Fibroblast of skin of right biceps (primary cell): ENCODE results near the gene MVP.
"Not testable (repeated sequence)": the region's sequence is repeated elsewhere in the genome, so short reads cannot be mapped to it uniquely, and the experiment has no call there.

Source experiments
- DNase-seq: peaks from one replicate; pipeline ENCODE4 v3.0.0-alpha.2; 2013

MVP gene

DNA sequence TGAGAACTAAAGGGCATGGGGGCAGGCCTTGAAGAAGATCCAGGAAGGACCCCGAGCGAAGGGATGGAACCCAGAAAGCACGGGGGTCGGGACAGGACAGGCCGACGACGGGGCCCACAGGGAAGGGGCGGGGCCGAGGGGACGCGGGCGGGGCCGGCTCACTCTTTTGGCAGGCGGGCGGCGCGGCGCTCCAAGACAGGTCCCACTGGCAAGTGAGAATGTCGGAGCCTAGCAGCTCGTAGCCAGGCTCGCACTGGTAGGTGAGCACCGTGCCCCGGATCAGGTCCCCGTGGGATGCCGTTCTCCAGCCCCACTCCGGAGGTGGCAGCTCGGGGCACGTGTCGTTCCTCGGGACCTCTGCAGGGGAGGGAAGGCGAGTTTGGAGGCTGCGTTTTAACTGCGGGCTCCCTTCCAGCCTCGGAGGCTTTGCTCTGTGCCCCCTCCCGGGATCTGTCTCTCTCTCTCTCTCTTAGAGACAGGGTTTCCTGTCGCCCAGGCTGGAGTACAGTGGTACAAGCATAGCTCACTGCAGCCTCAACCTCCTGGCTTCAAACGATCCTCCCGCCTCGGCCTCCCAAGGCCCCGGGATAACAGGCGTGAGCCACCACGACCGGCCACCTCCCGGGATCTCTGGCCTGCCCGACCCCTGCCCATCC is 56.5 kb downstream of the MVP start:
- DNase-seq: no peak

GRCh38 chr16:29877266-29877961 is 57.2 kb downstream of the MVP start:
- DNase-seq: peak; percentile 53

- DNase-seq: no peak
Observed at GRCh38 chr16:29878172-29878571, 57.9 kb downstream of the MVP start.

- DNase-seq: no peak
Observed at GRCh38 chr16:29881050-29881449, 60.8 kb downstream of the MVP start.

GRCh38 chr16:29883987-29884386 is 63.7 kb downstream of the MVP start:
- DNase-seq: no peak

DNA sequence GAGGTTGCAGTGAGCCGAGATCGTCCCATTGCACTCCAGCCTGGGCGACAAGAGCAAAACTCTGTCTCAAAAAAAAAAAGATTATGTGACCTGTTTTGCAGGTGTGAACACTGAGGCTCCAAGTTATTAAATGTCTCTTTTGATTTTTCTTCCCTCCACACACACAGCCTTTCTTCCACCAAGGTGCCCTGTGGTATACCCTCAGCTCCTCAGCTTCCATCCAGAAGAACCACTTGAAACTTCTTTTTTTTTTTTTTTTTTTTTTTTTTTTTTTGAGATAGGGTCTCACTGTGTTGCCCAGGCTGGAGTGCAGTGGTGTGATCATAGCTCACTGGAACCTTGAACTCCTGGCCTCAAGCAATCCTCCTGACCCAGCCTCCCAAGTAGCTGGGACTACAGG is 69.1 kb downstream of the MVP start:
- not testable (repeated sequence) for DNase-seq

- DNase-seq: no peak
Observed at GRCh38 chr16:29891525-29892457, 71.5 kb downstream of the MVP start.

DNA sequence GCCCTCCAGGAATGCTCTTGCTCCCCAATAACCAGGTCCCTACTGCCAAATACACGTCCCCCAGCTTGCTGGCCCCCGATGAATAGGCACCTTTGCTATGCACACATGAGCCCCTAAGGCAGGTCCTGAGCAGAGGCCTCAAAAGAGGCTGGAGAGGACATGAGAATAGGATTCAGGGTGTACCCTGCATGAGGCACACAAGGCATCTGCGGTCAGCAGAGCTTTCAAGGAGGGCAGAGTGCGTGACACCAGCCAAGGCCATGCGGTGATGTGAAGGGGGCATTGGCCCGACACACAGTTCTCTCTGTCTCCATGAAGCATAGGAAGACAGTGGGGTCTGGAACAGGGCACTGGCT is 72.2 kb downstream of the MVP start:
- no peak for DNase-seq

- DNase-seq: no peak
Observed at GRCh38 chr16:29893553-29893952, 73.3 kb downstream of the MVP start.

DNA sequence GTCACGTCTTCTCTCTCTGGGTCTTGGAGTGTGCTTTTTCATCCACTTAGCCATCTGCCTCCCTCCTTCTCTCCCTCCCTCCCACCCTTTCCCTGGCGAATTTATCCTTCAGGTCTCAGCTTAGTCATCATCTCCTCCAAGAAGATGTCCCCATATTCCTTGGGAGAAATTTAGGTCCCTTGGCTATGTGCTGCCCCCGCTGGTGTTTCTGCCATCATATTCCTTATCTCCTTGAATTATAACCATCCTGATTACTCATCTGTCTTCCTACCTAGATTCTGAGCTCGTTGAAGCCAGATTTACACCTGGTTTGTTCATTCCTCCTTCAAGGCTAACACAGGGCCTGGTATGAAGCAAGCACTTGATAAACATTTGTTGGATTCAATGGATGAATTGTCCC is 74.1 kb downstream of the MVP start:
- no peak for DNase-seq

DNA sequence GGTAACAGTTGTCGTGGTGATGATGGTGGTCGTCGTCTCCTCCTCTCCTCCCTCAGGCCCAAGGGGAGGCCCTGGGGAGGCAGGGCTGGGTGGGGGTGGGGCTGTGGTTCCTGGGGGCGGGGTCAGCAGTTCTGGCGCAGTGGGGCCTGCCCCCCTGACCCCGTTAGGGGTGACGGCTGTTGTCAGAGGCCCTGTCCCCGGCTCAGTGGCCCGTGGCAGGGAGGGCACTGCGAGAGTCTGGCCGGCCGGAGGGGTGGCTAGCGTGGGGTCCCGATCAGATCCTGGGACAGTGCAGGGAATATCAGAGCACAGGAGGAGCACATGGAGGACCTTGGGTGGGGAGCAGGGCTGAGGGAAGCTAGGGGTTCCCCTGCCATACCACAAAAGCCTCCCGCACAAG is 76.6 kb downstream of the MVP start:
- no peak for DNase-seq

DNA sequence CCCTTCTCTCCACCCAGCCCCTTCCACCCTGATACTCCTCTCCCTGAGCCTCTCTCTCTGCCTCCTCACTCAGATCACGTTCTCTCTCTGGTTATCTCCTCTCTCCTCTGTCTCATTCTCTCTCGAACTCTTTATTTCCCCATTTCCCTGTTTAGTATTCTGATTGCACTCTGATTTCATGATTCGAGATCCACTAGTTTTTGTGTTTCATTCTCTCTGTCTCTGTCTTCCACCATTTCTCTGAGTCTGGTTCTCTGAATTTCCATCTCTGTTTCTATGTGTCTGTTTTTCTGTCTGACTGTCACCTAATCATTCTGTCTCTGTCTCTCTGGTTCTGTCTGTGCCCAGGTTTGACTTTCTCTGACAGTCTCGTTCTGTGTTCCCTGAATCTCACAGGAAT is 77.1 kb downstream of the MVP start:
- DNase-seq: no peak
